Tibial nerve (tissue), 4 donors: ENCODE data around the gene ALDH18A1. TPM values are rescaled to one million over a fixed set of nuclear protein-coding genes. Genes with fewer than 3 reads are reported as not detected.

ENCODE experiments used
- DNase-seq, 2 donors: peaks; one replicate each; pipeline ENCODE4 v3.0.0-alpha.2; 2019; ENCODE audit warnings: low spot score in 2 of 2
- H3K27ac ChIP-seq, 4 donors: fragments of 200-600 bp; sonication (generic) in 3 of 4; one replicate each; pipeline ENCODE4 v1.5.1; 2017 to 2019; ENCODE audit warnings: mild to moderate bottlenecking in 1 of 4
- H3K27me3 ChIP-seq, 2 donors: fragments of 200-600 bp; sonication (generic) in 1 of 2; one replicate each; pipeline versions ENCODE4 v1.5.1 to v1.6.0; 2017 to 2019
- H3K36me3 ChIP-seq, 3 donors: fragments of 200-600 bp; sonication (generic); one replicate each; pipeline ENCODE4 v1.5.1; 2018 to 2019
- H3K4me1 ChIP-seq, 4 donors: fragments of 200-600 bp; sonication (generic) in 3 of 4; one replicate each; pipeline ENCODE4 v1.5.1; 2017 to 2019
- H3K4me3 ChIP-seq, 4 donors: fragments of 200-600 bp; sonication (generic) in 3 of 4; one replicate each; pipeline ENCODE4 v1.5.1; 2017 to 2019; ENCODE audit warnings: mild to moderate bottlenecking in 1 of 4, moderate library complexity in 1 of 4
- H3K9me3 ChIP-seq, 4 donors: fragments of 200-600 bp; sonication (generic) in 3 of 4; one replicate each; pipeline ENCODE4 v1.5.1; 2017 to 2019
- CTCF ChIP-seq, 5 experiments: fragments of 200-600 bp in 3 of 5; fragments of 450-650 bp in 2 of 5; sonication (generic) in 3 of 5; IDR thresholded peaks; one replicate each; pipeline ENCODE4 v1.5.1; 2016 to 2019; ENCODE audit warnings: antibody characterized with exemption in 5 of 5, mild to moderate bottlenecking in 3 of 5, moderate library complexity in 2 of 5
- EP300 ChIP-seq, 2 donors: sonication (generic); formaldehyde crosslinking; IDR thresholded peaks; one replicate each; pipeline ENCODE4 v1.6.1; 2017; ENCODE audit warnings: antibody characterized with exemption in 2 of 2, mild to moderate bottlenecking in 1 of 2
- POLR2A ChIP-seq, 2 donors: fragments of 450-650 bp; IDR thresholded peaks; one replicate each; pipeline ENCODE4 v1.6.1; 2017; ENCODE audit warnings: antibody characterized with exemption in 2 of 2, mild to moderate bottlenecking in 2 of 2, moderate library complexity in 2 of 2
- WGBS, 2 donors: methylation state at CpG; one replicate each; pipeline ENCODE4 v1.1.5; 2018; 5-methylcytosine and 5-hydroxymethylcytosine counted together
- total RNA-seq, 4 donors: library from RNA; depleted of rRNA; stranded (reverse); fragments of >200 nt; gene quantifications; one replicate each; pipeline ENCODE4 v1.1.0, GENCODE V29; 2016

The ALDH18A1 gene
- total RNA-seq, 4 donors from 2014 or later: 12.0 to 26.7 (median 17.3) TPM

- H3K4me1 ChIP-seq: peaks cover 0 to 6% (median 0%) of the 10 kb centered on the region in 4 donors
- no peak for DNase-seq
- TF ChIP-seq EP300 (IDR thresholded peaks at IDR 0.05) (no peak), CTCF (IDR thresholded peaks at IDR 0.05) (no peak), POLR2A (IDR thresholded peaks at IDR 0.05) (no peak)
These were observed 88.4 kb downstream of the ALDH18A1 start for GRCh38 chr10:95567903-95568630.

GRCh38 chr10:95566136-95566535, 90.4 kb downstream of the ALDH18A1 start:
- no peaks in the 10 kb centered on the region for H3K36me3 ChIP-seq
- 69 to 73% methylated on average over 6 of the region's 6 CpGs for WGBS, 2 donors
- no peaks in the 10 kb centered on the region for H3K9me3 ChIP-seq
- no peak overlapping the region for H3K4me3 ChIP-seq
- no peak overlapping the region for H3K27ac ChIP-seq
- TF ChIP-seq EP300 (IDR thresholded peaks at IDR 0.05) (no peak), CTCF (IDR thresholded peaks at IDR 0.05) (no peak), POLR2A (IDR thresholded peaks at IDR 0.05) (no peak)
- peaks cover 0 to 5% (median 0%) of the 10 kb centered on the region in 4 donors for H3K4me1 ChIP-seq
- H3K27me3 ChIP-seq: no peaks in the 10 kb centered on the region
- no peak for DNase-seq

More at GRCh38 chr10:95567903-95568630, 88.4 kb downstream of the ALDH18A1 start:
- Histone ChIP-seq H3K36me3 (no peaks in the 10 kb centered on the region), H3K9me3 (no peaks in the 10 kb centered on the region), H3K27me3 (no peaks in the 10 kb centered on the region), H3K4me3 (no peak overlapping the region), H3K27ac (no peak overlapping the region)
- WGBS, 2 donors: 78 to 84% methylated on average over 5 of the region's 5 CpGs

- no peak for TF ChIP-seq POLR2A (IDR thresholded peaks at IDR 0.05)
- no peak for TF ChIP-seq EP300 (IDR thresholded peaks at IDR 0.05)
- no peak for TF ChIP-seq CTCF (IDR thresholded peaks at IDR 0.05)
- no peak overlapping the region for H3K27ac ChIP-seq
- H3K4me1 ChIP-seq: peaks cover 0 to 5% (median 0%) of the 10 kb centered on the region in 4 donors
- DNase-seq: no peak
- no peaks in the 10 kb centered on the region for H3K9me3 ChIP-seq
- WGBS, 2 donors: 76 to 77% methylated on average over 7 of the region's 7 CpGs
- no peak overlapping the region for H3K4me3 ChIP-seq
- no peaks in the 10 kb centered on the region for H3K27me3 ChIP-seq
- no peaks in the 10 kb centered on the region for H3K36me3 ChIP-seq
These were observed 91.2 kb downstream of the ALDH18A1 start for GRCh38 chr10:95565336-95565735.

- H3K4me3 ChIP-seq: no peak overlapping the region
- no peaks in the 10 kb centered on the region for H3K9me3 ChIP-seq
- no peaks in the 10 kb centered on the region for H3K27me3 ChIP-seq
- TF ChIP-seq POLR2A (IDR thresholded peaks at IDR 0.05) (no peak), EP300 (IDR thresholded peaks at IDR 0.05) (no peak), CTCF (IDR thresholded peaks at IDR 0.05) (no peak)
- no peak overlapping the region for H3K27ac ChIP-seq
- H3K4me1 ChIP-seq: peaks cover 0 to 15% (median 0%) of the 10 kb centered on the region in 4 donors
- H3K36me3 ChIP-seq: no peaks in the 10 kb centered on the region
- DNase-seq: no peak
- WGBS, 2 donors: 96 to 97% methylated on average over 7 of the region's 7 CpGs
These were observed 92.2 kb downstream of the ALDH18A1 start for GRCh38 chr10:95564291-95564690.

GRCh38 chr10:95562341-95562965, 94.1 kb downstream of the ALDH18A1 start:
- H3K4me1 ChIP-seq: peaks cover 0 to 23% (median 2%) of the 10 kb centered on the region in 4 donors
- no peak for DNase-seq
- 68 to 73% methylated on average over 7 of the region's 7 CpGs for WGBS, 2 donors
- TF ChIP-seq POLR2A (IDR thresholded peaks at IDR 0.05) (no peak), EP300 (IDR thresholded peaks at IDR 0.05) (no peak)
- H3K36me3 ChIP-seq: no peaks in the 10 kb centered on the region
- no peak overlapping the region for H3K4me3 ChIP-seq
- no peaks in the 10 kb centered on the region for H3K27me3 ChIP-seq
- no peaks in the 10 kb centered on the region for H3K9me3 ChIP-seq
- H3K27ac ChIP-seq: no peak overlapping the region
